Measurements from ENCODE around the gene TPSG1.

The TPSG1 gene

DNA sequence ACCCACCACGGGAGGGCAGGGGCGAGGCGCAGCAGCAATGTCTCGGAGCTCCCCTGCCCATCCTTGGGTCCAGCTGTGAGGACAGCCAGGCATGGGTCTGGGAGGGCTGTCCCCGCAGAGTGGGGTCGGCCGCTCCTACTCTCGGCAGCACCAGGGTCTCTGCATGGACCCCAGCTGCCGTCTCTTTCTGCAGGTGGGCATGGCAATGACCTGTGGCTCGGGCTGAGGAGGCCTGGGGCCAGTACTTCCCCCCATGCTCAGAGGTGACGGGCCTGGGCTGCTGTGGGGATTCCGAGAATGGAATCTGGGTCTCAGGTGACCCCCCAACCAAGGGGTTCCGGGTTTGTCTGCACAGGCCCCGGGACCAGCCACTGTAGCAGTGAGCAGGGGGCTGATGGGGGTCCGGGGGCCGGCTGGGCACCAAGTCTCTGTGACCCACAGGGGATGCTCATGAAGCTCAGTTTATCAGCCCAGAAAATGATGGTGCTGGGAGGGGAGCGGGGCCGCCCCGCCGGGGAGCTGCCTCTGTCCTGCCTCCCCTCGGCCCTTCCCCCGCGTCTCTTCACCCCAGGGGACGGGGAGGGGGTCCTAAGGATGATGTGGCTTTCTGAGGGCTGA lies 48.7 kb downstream of the TPSG1 start:
- no peak for TF ChIP-seq TAF1 (IDR thresholded peaks at IDR 0.05; ENCODE audit: borderline replicate concordance, low read depth, low read length)
- TF ChIP-seq POLR2A (IDR thresholded peaks at IDR 0.05; ENCODE audit: low read depth, low read length), result no peak
- TF ChIP-seq POLR2AphosphoS5 (IDR thresholded peaks at IDR 0.05; ENCODE audit: low read depth, low read length), result no peak
- FAIRE-seq (no peak), DNase-seq (ENCODE audit: insufficient read length) (no peak)

- FAIRE-seq, result no peak
- DNase-seq (ENCODE audit: insufficient read length), result no peak
- no peak for TF ChIP-seq POLR2AphosphoS5 (IDR thresholded peaks at IDR 0.05; ENCODE audit: low read depth, low read length)
- no peak for TF ChIP-seq TAF1 (IDR thresholded peaks at IDR 0.05; ENCODE audit: borderline replicate concordance, low read depth, low read length)
- TF ChIP-seq POLR2A (IDR thresholded peaks at IDR 0.05; ENCODE audit: low read depth, low read length), result no peak
These were observed 49.3 kb downstream of the TPSG1 start for GRCh38 chr16:1175566-1176279.

GRCh38 chr16:1174477-1175357 lies 50.4 kb downstream of the TPSG1 start:
- FAIRE-seq, result no peak
- no peak for DNase-seq (ENCODE audit: insufficient read length)
- TF ChIP-seq POLR2AphosphoS5 (IDR thresholded peaks at IDR 0.05; ENCODE audit: low read depth, low read length) (no peak), TAF1 (IDR thresholded peaks at IDR 0.05; ENCODE audit: borderline replicate concordance, low read depth, low read length) (no peak), POLR2A (IDR thresholded peaks at IDR 0.05; ENCODE audit: low read depth, low read length) (no peak)

GRCh38 chr16:1173788-1174451 lies 51.1 kb downstream of the TPSG1 start:
- TF ChIP-seq POLR2A (IDR thresholded peaks at IDR 0.05; ENCODE audit: low read depth, low read length) (no peak), POLR2AphosphoS5 (IDR thresholded peaks at IDR 0.05; ENCODE audit: low read depth, low read length) (no peak), TAF1 (IDR thresholded peaks at IDR 0.05; ENCODE audit: borderline replicate concordance, low read depth, low read length) (no peak)
- FAIRE-seq, result no peak

GRCh38 chr16:1172651-1173050 lies 52.4 kb downstream of the TPSG1 start:
- TF ChIP-seq POLR2A (IDR thresholded peaks at IDR 0.05; ENCODE audit: low read depth, low read length), result no peak
- no peak for TF ChIP-seq POLR2AphosphoS5 (IDR thresholded peaks at IDR 0.05; ENCODE audit: low read depth, low read length)
- no peak for TF ChIP-seq TAF1 (IDR thresholded peaks at IDR 0.05; ENCODE audit: borderline replicate concordance, low read depth, low read length)
- FAIRE-seq (no peak), DNase-seq (ENCODE audit: insufficient read length) (no peak)

More at GRCh38 chr16:1173788-1174451, 51.1 kb downstream of the TPSG1 start:
- no peak for DNase-seq (ENCODE audit: insufficient read length)

DNA sequence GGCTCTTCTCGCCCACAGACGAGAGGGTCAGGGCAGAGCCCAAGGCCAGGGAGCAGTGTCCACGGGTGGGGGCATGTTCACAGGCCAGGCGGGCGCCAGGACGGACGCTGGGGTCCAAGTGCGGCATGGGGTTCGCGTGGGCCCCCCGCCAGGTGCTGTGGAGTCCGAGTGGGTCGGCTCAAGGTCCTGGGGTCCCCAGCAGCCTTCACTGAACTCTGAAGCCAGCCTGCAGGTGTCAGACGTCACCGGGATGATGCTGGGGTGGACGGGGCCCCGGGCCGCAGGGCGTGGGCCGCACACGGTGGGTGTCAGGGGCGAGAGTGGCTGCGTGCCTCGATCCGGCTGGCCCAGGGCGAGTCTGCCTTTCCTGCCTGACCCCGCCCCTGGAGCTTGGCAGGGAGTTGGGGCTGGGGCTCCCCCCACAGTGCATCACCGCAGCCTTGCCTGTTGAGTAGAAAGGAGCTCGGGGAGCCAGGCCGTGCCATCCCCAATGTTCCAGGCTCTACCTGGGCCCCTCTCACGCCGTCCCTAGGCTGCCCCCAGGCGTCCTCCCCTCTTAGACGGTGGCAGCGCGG lies 53.1 kb downstream of the TPSG1 start:
- no peak for DNase-seq (ENCODE audit: insufficient read length)
- no peak for FAIRE-seq
- TF ChIP-seq POLR2AphosphoS5 (IDR thresholded peaks at IDR 0.05; ENCODE audit: low read depth, low read length), result no peak
- no peak for TF ChIP-seq POLR2A (IDR thresholded peaks at IDR 0.05; ENCODE audit: low read depth, low read length)
- TF ChIP-seq TAF1 (IDR thresholded peaks at IDR 0.05; ENCODE audit: borderline replicate concordance, low read depth, low read length), result no peak

Data from GM12892 (cell line).